OCI-LY3 (cell line): ENCODE results near the gene SPSB1.

Experiments
- H2AFZ ChIP-seq: fragments of 200-600, 300-600 bp; shearing (Covaris generic); 2 replicates; pipeline ENCODE4 v1.6.0; 2014; ENCODE audit warnings: antibody characterized with exemption, low read depth, low read length
- H3K27ac ChIP-seq: fragments of 200-600, 300-600 bp; sonication (generic); 2 replicates; pipeline ENCODE4 v1.5.1; 2014; ENCODE audit warnings: mild to moderate bottlenecking, low read length, moderate library complexity, mixed read lengths
- H3K27me3 ChIP-seq: fragments of 200-600, 300-600 bp; sonication (generic); 2 replicates; pipeline ENCODE4 v1.6.1; 2014; ENCODE audit warnings: low read depth, low read length, mixed read lengths
- H3K36me3 ChIP-seq: fragments of 200-600, 300-600 bp; sonication (generic); replicated peaks from 2 replicates; pipeline ENCODE3; 2014; ENCODE audit warnings: low read depth, low read length, mixed read lengths
- H3K4me1 ChIP-seq: fragments of 300-600, 200-600 bp; sonication (generic); 2 replicates; pipeline ENCODE4 v1.6.1; 2014; ENCODE audit warnings: low read length, mixed read lengths
- H3K4me2 ChIP-seq: fragments of 200-600, 300-600 bp; sonication (generic); 2 replicates; pipeline ENCODE4 v1.6.1; 2014; ENCODE audit warnings: low read length, mixed read lengths
- H3K4me3 ChIP-seq: fragments of 300-600, 200-600 bp; sonication (generic); 2 replicates; pipeline ENCODE4 v1.5.1; 2014; ENCODE audit warnings: antibody characterized with exemption, mild to moderate bottlenecking, low read length, moderate library complexity
- H3K79me2 ChIP-seq: fragments of 300-600, 200-600 bp; shearing (Covaris generic); 2 replicates; pipeline ENCODE4 v1.6.1; 2014; ENCODE audit warnings: mild to moderate bottlenecking, low read length, mixed read lengths
- H3K9ac ChIP-seq: fragments of 300-600, 200-600 bp; shearing (Covaris generic); 2 replicates; pipeline ENCODE4 v1.6.0; 2014; ENCODE audit warnings: mild to moderate bottlenecking, low read length, moderate library complexity
- H3K9me3 ChIP-seq: fragments of 200-600, 300-600 bp; shearing (Covaris generic); 2 replicates; pipeline ENCODE4 v1.6.1; 2014; ENCODE audit warnings: low read length, mixed read lengths; ENCODE audit not compliant: insufficient read depth
- H4K20me1 ChIP-seq: fragments of 200-600, 300-600 bp; sonication (generic); 2 replicates; pipeline ENCODE4 v1.6.1; 2016; ENCODE audit warnings: low read length, mixed read lengths; ENCODE audit not compliant: insufficient read depth
- CTCF ChIP-seq: fragments of 200-600, 300-600 bp; sonication (generic); IDR thresholded peaks from 2 replicates; pipeline ENCODE4 v1.5.1; 2014; ENCODE audit warnings: antibody characterized with exemption, low read length, low read depth
- EZH2phosphoT487 ChIP-seq: fragments of 200-600 bp; shearing (Covaris generic); IDR thresholded peaks from 2 replicates; pipeline ENCODE4 v1.6.1; 2018; ENCODE audit warnings: antibody characterized with exemption, mixed run types, low read depth

Gene SPSB1

GRCh38 chr1:9343269-9343668 is 50.6 kb downstream of the SPSB1 start:
- Histone ChIP-seq H3K79me2 (no peaks in the 10 kb centered on the region), H3K36me3 (no peaks in the 10 kb centered on the region), H3K9me3 (no peaks in the 10 kb centered on the region), H3K4me2 (no peak overlapping the region), H3K4me1 (no peaks in the 10 kb centered on the region), H3K27ac (no peak overlapping the region), H4K20me1 (no peaks in the 10 kb centered on the region), H3K9ac (no peak overlapping the region), H3K27me3 (peaks cover 13% of the 10 kb centered on the region), H2AFZ (no peak overlapping the region), H3K4me3 (no peak overlapping the region)
- TF ChIP-seq EZH2phosphoT487 (no peak), CTCF (no peak)

- Histone ChIP-seq H3K4me2 (no peak overlapping the region), H3K9me3 (no peaks in the 10 kb centered on the region), H3K9ac (no peak overlapping the region), H3K36me3 (no peaks in the 10 kb centered on the region), H3K79me2 (no peaks in the 10 kb centered on the region), H3K27ac (no peak overlapping the region), H3K4me3 (no peak overlapping the region), H2AFZ (no peak overlapping the region), H4K20me1 (no peaks in the 10 kb centered on the region), H3K4me1 (no peaks in the 10 kb centered on the region), H3K27me3 (peaks cover 13% of the 10 kb centered on the region)
- TF ChIP-seq CTCF (no peak), EZH2phosphoT487 (no peak)
Observed at GRCh38 chr1:9344426-9345200, 51.9 kb downstream of the SPSB1 start.

GRCh38 chr1:9345471-9345870 is 52.8 kb downstream of the SPSB1 start:
- Histone ChIP-seq H3K9me3 (no peaks in the 10 kb centered on the region), H3K79me2 (no peaks in the 10 kb centered on the region), H3K27me3 (peaks cover 13% of the 10 kb centered on the region), H3K27ac (no peak overlapping the region), H4K20me1 (no peaks in the 10 kb centered on the region), H3K9ac (no peak overlapping the region), H3K4me3 (no peak overlapping the region), H3K4me1 (no peaks in the 10 kb centered on the region), H2AFZ (no peak overlapping the region), H3K36me3 (no peaks in the 10 kb centered on the region), H3K4me2 (no peak overlapping the region)
- TF ChIP-seq CTCF (no peak), EZH2phosphoT487 (no peak)

GRCh38 chr1:9345922-9346321 is 53.2 kb downstream of the SPSB1 start:
- no peaks in the 10 kb centered on the region for H3K4me1 ChIP-seq
- H3K9ac ChIP-seq, result no peak overlapping the region
- H3K4me2 ChIP-seq, result no peak overlapping the region
- peaks cover 13% of the 10 kb centered on the region for H3K27me3 ChIP-seq
- H3K36me3 ChIP-seq, result no peaks in the 10 kb centered on the region
- H3K27ac ChIP-seq, result no peak overlapping the region
- H2AFZ ChIP-seq, result no peak overlapping the region
- no peaks in the 10 kb centered on the region for H4K20me1 ChIP-seq
- TF ChIP-seq EZH2phosphoT487, result no peak
- TF ChIP-seq CTCF, result no peak
- no peaks in the 10 kb centered on the region for H3K9me3 ChIP-seq
- H3K4me3 ChIP-seq, result no peak overlapping the region
- no peaks in the 10 kb centered on the region for H3K79me2 ChIP-seq
